HTERT RPE-1 (cell line): ENCODE data around the gene RBX1.
"Not testable (repeated sequence)": the region's sequence is repeated elsewhere in the genome, so short reads cannot be mapped to it uniquely, and the experiment has no call there.

ENCODE experiments used
- in situ Hi-C: fragments of 300-500 bp; cut with MboI; formaldehyde crosslinking; loops from 4 replicates; pipeline ENCODE4 v1.14.3; 2020; ENCODE audit warnings: low sequenced_read_pairs

Gene RBX1

GRCh38 chr22:40967111-40967760 lies 16.1 kb downstream of the RBX1 start:
- in situ Hi-C loops: no loop called here

- in situ Hi-C loops: no loop called here
These were observed 21.4 kb downstream of the RBX1 start for GRCh38 chr22:40972587-40972986.

GRCh38 chr22:40973144-40973543 lies 22.0 kb downstream of the RBX1 start:
- in situ Hi-C loops: no loop called here

GRCh38 chr22:40975366-40975765 lies 24.2 kb downstream of the RBX1 start:
- in situ Hi-C loops: no loop called here

- in situ Hi-C loops: no loop called here
These were observed 25.9 kb downstream of the RBX1 start for GRCh38 chr22:40976866-40977700.

- in situ Hi-C loops: no loop called here
These were observed 28.0 kb downstream of the RBX1 start for GRCh38 chr22:40979198-40979597.

GRCh38 chr22:40979871-40980270 lies 28.7 kb downstream of the RBX1 start:
- in situ Hi-C loops: no loop called here

GRCh38 chr22:40982482-40983385 lies 31.6 kb downstream of the RBX1 start:
- in situ Hi-C loops: no loop called here

- in situ Hi-C loops: no loop called here
These were observed 40.1 kb downstream of the RBX1 start for GRCh38 chr22:40991298-40991697.

- in situ Hi-C loops: no loop called here
These were observed 44.6 kb downstream of the RBX1 start for GRCh38 chr22:40995821-40996220.

- in situ Hi-C loops: no loop called here
These were observed 46.3 kb downstream of the RBX1 start for GRCh38 chr22:40997520-40997919.

GRCh38 chr22:41000040-41000565 lies 48.9 kb downstream of the RBX1 start:
- in situ Hi-C loops: no loop called here

- in situ Hi-C loops: no loop called here
These were observed 50.0 kb downstream of the RBX1 start for GRCh38 chr22:41000941-41001721.

GRCh38 chr22:41001722-41002122 lies 50.5 kb downstream of the RBX1 start:
- in situ Hi-C loops: no loop called here

- in situ Hi-C loops: not testable (repeated sequence)
These were observed 51.2 kb downstream of the RBX1 start for GRCh38 chr22:41002386-41002785.

- in situ Hi-C loops: no loop called here
These were observed 51.9 kb downstream of the RBX1 start for GRCh38 chr22:41003066-41003465.

GRCh38 chr22:41003976-41004375 lies 52.8 kb downstream of the RBX1 start:
- in situ Hi-C loops: no loop called here

GRCh38 chr22:41009222-41009948 lies 58.2 kb downstream of the RBX1 start:
- in situ Hi-C loops: no loop called here

- in situ Hi-C loops: no loop called here
These were observed 63.8 kb downstream of the RBX1 start for GRCh38 chr22:41015003-41015402.
